Right lobe of liver (tissue), 6 donors: Measurements from ENCODE around the gene SH3GL3. TPM values are rescaled to one million over a fixed set of nuclear protein-coding genes. Genes with fewer than 3 reads are reported as not detected.

Experiments used
- ATAC-seq, 4 donors: fragments of 200-7000 bp; cut with Tn5 transposase; one replicate each; pipeline ENCODE4 v1.9.1; 2020; ENCODE audit warnings: mild to moderate bottlenecking in 4 of 4, moderate library complexity in 4 of 4
- DNase-seq, 3 donors: peaks; one replicate each; pipeline ENCODE4 v3.0.0-alpha.2; 2020
- H3K27ac ChIP-seq, 3 donors: fragments of 200-600 bp; one replicate each; pipeline ENCODE4 v1.8.0; 2022
- H3K27me3 ChIP-seq, 2 donors: fragments of 200-600 bp; one replicate each; pipeline ENCODE4 v1.8.0; 2022
- H3K36me3 ChIP-seq, 4 donors: fragments of 200-600 bp; sonication (generic) in 1 of 4; one replicate each; pipeline versions ENCODE4 v1.5.1 to v1.8.0; 2017 to 2022; ENCODE audit warnings: control low read depth in 1 of 4
- H3K4me1 ChIP-seq, 4 donors: fragments of 200-600 bp; sonication (generic) in 1 of 4; one replicate each; pipeline versions ENCODE4 v1.5.1 to v1.8.0; 2017 to 2022; ENCODE audit warnings: control low read depth in 1 of 4
- H3K4me3 ChIP-seq, 3 donors: fragments of 200-600 bp; one replicate each; pipeline ENCODE4 v1.8.0; 2022
- H3K9me3 ChIP-seq, 4 donors: fragments of 200-600 bp; sonication (generic) in 1 of 4; one replicate each; pipeline versions ENCODE4 v1.5.1 to v1.8.0; 2017 to 2022; ENCODE audit warnings: control low read depth in 1 of 4
- CTCF ChIP-seq, 4 donors: fragments of 200-600 bp in 3 of 4; fragments of 450-650 bp in 1 of 4; IDR thresholded peaks; one replicate each; pipeline versions ENCODE4 v1.5.1 to v1.8.0; 2016 to 2022; ENCODE audit warnings: antibody characterized with exemption in 4 of 4, mild to moderate bottlenecking in 2 of 4
- POLR2A ChIP-seq: fragments of 450-650 bp; IDR thresholded peaks from one replicate; pipeline ENCODE4 v1.6.1; 2017; ENCODE audit warnings: antibody characterized with exemption, mild to moderate bottlenecking
- WGBS: methylation state at CpG from one replicate; pipeline ENCODE4 v1.1.6; 2018; ENCODE audit warnings: low coverage, low lambda C conversion rate; ENCODE audit not compliant: insufficient coverage; ENCODE audit errors: missing lambda C conversion rate; 5-methylcytosine and 5-hydroxymethylcytosine counted together
- intact Hi-C, 2 donors: fragments of 100-400 bp; cut with DNase I; formaldehyde crosslinking; loops; one replicate each; pipeline versions ENCODE4 v1.11.2 to v1.14.1; 2022
- total RNA-seq, 6 experiments: library from RNA; depleted of rRNA in 2 of 6; stranded (reverse); fragments of >200 nt in 2 of 6; fragmentation: NEBNext Ultra II Directional in 3 of 6; extraction: Animal tissue kit (Norgen Biotek cat#: 25700) in 3 of 6; gene quantifications; one replicate each; pipeline versions ENCODE4 v1.1.0 to v1.2.4, GENCODE V29; 2016 to 2023
- donor health status: DM: no; HTN: yes; CAD: no.
- donor health status: DM: no; HTN: no; CAD: no.
- donor health status: DM: no; HTN: no; CAD: no.
- donor health status: DM: no; HTN: yes; CAD: no.
- donor health status: DM: no; HTN: yes; CAD: no.

SH3GL3 gene
- total RNA-seq, 6 experiments from 2014 or later, result not detected

- Histone ChIP-seq H3K4me1 (no peaks in the 10 kb centered on the region), H3K4me3 (no peak overlapping the region), H3K27ac (no peak overlapping the region), H3K27me3 (no peaks in the 10 kb centered on the region), H3K9me3 (no peaks in the 10 kb centered on the region), H3K36me3 (no peaks in the 10 kb centered on the region)
- TF ChIP-seq POLR2A, result no peak
- TF ChIP-seq CTCF (IDR thresholded peaks at IDR 0.05), result no peak
- no peak for ATAC-seq
- DNase-seq, result no peak
- intact Hi-C loops, result no loop called here
- 64% methylated on average over 4 of the region's 4 CpGs for WGBS
Observed at GRCh38 chr15:83503595-83504364, 56.6 kb downstream of the SH3GL3 start.

- ATAC-seq, result no peak
- DNase-seq, result no peak
- no peaks in the 10 kb centered on the region for H3K4me1 ChIP-seq
- no peaks in the 10 kb centered on the region for H3K36me3 ChIP-seq
- H3K4me3 ChIP-seq, result no peak overlapping the region
- intact Hi-C loops, result no loop called here
- WGBS, result 79% methylated on average over 3 of the region's 4 CpGs
- no peaks in the 10 kb centered on the region for H3K9me3 ChIP-seq
- H3K27ac ChIP-seq, result no peak overlapping the region
- H3K27me3 ChIP-seq, result no peaks in the 10 kb centered on the region
- TF ChIP-seq CTCF (IDR thresholded peaks at IDR 0.05) (no peak), POLR2A (no peak)
Observed at GRCh38 chr15:83504365-83504764, 57.2 kb downstream of the SH3GL3 start.

- intact Hi-C loops, result no loop called here
- Histone ChIP-seq H3K4me3 (no peak overlapping the region), H3K36me3 (no peaks in the 10 kb centered on the region), H3K27me3 (no peaks in the 10 kb centered on the region), H3K4me1 (no peaks in the 10 kb centered on the region), H3K9me3 (no peaks in the 10 kb centered on the region), H3K27ac (no peak overlapping the region)
- TF ChIP-seq POLR2A (no peak), CTCF (IDR thresholded peaks at IDR 0.05) (no peak)
- ATAC-seq (no peak), DNase-seq (no peak)
- 49% methylated on average over 4 of the region's 4 CpGs for WGBS
Observed at GRCh38 chr15:83510001-83510400, 62.9 kb downstream of the SH3GL3 start.

- no peak for DNase-seq
- no peak overlapping the region for H3K27ac ChIP-seq
- TF ChIP-seq POLR2A, result no peak
- TF ChIP-seq CTCF (IDR thresholded peaks at IDR 0.05), result no peak
- WGBS, result 42% methylated on average over 6 of the region's 8 CpGs
- no peaks in the 10 kb centered on the region for H3K9me3 ChIP-seq
- H3K4me3 ChIP-seq, result no peak overlapping the region
- no peaks in the 10 kb centered on the region for H3K27me3 ChIP-seq
- H3K36me3 ChIP-seq, result no peaks in the 10 kb centered on the region
- no peaks in the 10 kb centered on the region for H3K4me1 ChIP-seq
- intact Hi-C loops, result no loop called here
- ATAC-seq, result no peak
Observed at GRCh38 chr15:83512459-83512858, 65.3 kb downstream of the SH3GL3 start.
